HG03045 (cell line): ENCODE results near the gene SALL1.

Experiments used
- ATAC-seq: cut with Tn5 transposase; IDR thresholded peaks from one replicate; pipeline ENCODE4 v1.9.1; 2021; ENCODE audit warnings: mild to moderate bottlenecking, moderate library complexity; ENCODE audit not compliant: unreplicated experiment

SALL1 gene

GRCh38 chr16:51143196-51143977 is 7.7 kb downstream of the SALL1 start:
- no peak for ATAC-seq

GRCh38 chr16:51141541-51141940 is 9.5 kb downstream of the SALL1 start:
- ATAC-seq: no peak

GRCh38 chr16:51141106-51141505 is 10.0 kb downstream of the SALL1 start:
- no peak for ATAC-seq

- ATAC-seq: no peak
Measured at GRCh38 chr16:51140112-51140511, 11.0 kb downstream of the SALL1 start.

- ATAC-seq: no peak
Measured at GRCh38 chr16:51139568-51139967, 11.5 kb downstream of the SALL1 start.

GRCh38 chr16:51138178-51138577 is 12.9 kb downstream of the SALL1 start:
- no peak for ATAC-seq

GRCh38 chr16:51137097-51137496 is 14.0 kb downstream of the SALL1 start:
- no peak for ATAC-seq

- ATAC-seq: no peak
Measured at GRCh38 chr16:51134876-51135275, 16.2 kb downstream of the SALL1 start.

- ATAC-seq: no peak
Measured at GRCh38 chr16:51134269-51134812, 16.7 kb downstream of the SALL1 start.

GRCh38 chr16:51133688-51134087 is 17.4 kb downstream of the SALL1 start:
- no peak for ATAC-seq

- no peak for ATAC-seq
Measured at GRCh38 chr16:51133183-51133582, 17.9 kb downstream of the SALL1 start.

- ATAC-seq: no peak
Measured at GRCh38 chr16:51132490-51133115, 18.5 kb downstream of the SALL1 start.

GRCh38 chr16:51131619-51132018 is 19.5 kb downstream of the SALL1 start:
- no peak for ATAC-seq

GRCh38 chr16:51129105-51129504 is 22.0 kb downstream of the SALL1 start:
- no peak for ATAC-seq

GRCh38 chr16:51125992-51126391 is 25.1 kb downstream of the SALL1 start:
- ATAC-seq: no peak

GRCh38 chr16:51124896-51125295 is 26.2 kb downstream of the SALL1 start:
- no peak for ATAC-seq

- no peak for ATAC-seq
Measured at GRCh38 chr16:51121850-51122249, 29.2 kb downstream of the SALL1 start.

GRCh38 chr16:51120730-51121347 is 30.2 kb downstream of the SALL1 start:
- ATAC-seq: no peak

- ATAC-seq: no peak
Measured at GRCh38 chr16:51119973-51120729, 30.9 kb downstream of the SALL1 start.

- no peak for ATAC-seq
Measured at GRCh38 chr16:51119556-51119955, 31.5 kb downstream of the SALL1 start.

- ATAC-seq: no peak
Measured at GRCh38 chr16:51116353-51116752, 34.7 kb downstream of the SALL1 start.
